UCSD-AML1 (cell line): Measurements from ENCODE around the gene EZR.

Experiments used
- DNase-seq: peaks from one replicate; lab custom pipeline; 2025; ENCODE audit not compliant: unreplicated experiment; lab: John Stamatoyannopoulos, UW

EZR gene

DNA sequence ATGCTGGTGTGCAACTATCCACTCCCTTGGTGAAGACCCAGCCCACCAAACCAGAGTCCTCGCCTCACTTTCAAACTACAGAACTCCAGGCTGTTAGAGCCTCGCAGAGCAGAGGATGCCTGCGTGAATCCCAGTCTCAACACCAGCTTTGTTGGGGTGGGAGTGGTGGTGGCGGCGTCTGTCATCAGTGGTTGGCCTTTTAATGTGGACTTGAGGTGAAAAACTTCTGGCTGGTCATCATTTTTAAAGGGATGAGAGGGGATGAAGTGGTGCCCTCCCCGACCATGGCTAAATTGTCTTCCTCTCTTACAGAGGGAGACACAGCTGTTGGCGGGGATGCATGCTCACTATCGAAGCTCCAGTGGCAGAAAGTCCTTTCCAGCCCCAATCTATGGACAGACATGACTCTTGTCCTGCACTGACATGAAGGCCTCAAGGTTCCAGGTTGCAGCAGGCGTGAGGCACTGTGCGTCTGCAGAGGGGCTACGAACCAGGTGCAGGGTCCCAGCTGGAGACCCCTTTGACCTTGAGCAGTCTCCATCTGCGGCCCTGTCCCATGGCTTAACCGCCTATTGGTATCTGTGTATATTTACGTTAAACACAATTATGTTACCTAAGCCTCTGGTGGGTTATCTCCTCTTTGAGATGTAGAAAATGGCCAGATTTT, 54.9 kb downstream of the EZR start:
- DNase-seq, result no peak

DNA sequence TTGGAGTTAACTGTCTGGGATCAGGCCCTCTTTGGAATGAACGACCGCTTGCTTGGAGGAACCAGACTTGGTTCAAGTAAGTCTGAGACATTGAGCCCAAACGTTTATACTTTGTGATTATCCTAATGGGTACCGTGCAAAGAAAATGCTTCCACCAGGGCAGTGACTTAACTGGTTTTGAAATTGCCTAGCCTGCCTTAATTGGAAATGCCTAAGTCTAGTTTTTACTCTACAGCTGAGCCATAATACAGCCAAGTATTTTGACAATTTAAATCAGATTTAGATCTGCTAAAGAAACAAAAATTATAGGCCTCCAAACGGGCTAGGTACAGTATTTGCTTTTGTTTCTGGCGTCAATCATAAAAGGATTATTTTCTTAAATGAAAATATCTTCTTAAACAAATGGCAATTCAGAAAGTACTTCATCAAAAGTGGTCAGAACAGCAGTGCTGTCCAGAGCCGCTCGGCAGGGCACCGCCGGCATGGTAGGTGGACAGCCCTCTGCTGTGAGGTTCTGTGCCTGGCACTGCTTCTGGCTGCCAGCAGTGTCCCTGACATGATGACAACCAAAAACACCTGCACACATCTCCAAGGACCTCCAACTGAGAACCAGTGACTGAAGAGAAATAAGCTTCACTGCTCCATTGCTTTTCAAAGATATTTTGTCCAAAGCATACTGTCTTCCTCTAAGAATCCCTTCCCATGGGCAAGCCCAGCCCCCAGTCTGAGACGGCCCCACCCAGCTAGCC, 55.6 kb downstream of the EZR start:
- no peak for DNase-seq

DNA sequence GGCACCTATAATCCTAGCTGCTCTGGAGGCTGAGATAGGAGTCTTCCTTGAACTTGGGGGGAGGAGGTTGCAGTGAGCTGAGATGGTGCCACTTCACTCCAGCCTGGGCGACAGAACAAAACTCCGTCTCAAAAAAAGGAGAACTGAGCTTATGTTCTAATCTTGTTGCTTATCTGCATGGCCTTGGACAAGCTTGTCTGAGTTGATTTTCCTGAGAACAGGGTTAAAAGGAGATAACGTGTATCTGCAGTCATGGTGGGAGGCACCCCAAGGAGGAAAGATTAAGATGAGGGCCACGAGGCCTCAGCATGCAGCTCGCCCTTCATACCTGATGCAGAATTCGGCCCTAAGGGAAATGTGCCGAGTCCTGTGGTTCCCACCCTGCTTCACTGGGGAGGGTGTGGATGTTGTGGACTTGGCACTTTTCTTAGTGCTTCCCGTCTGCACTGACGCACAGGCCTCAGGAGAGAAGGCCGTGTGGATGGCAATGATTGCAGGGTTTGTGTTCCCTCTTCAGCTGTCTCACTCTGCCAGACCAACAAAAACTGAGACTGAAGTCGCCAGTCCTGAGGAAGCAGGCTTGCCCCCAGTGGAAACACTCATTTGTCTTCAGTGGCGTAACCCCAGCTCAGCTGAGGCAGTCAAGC, 56.3 kb downstream of the EZR start:
- no peak for DNase-seq

DNA sequence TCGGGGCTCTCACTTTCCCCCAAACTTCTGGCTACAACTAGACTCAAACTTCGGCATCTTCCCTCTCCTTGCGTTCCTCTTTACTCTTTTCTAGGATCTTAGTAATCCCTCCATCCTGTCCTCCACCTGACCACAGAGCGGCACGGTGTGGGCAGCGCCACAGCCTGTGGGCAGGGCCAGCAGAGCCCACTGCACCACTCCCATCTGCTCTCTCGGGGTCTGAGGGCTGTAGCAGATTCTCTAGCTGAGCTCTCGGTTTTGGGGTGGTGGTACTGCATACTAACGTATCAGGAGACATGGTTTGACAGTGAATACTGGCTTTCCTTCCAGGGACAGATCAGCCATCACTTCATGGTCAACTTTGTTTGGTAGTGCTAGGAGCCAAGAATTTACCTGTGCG, 57.4 kb downstream of the EZR start:
- no peak for DNase-seq

DNA sequence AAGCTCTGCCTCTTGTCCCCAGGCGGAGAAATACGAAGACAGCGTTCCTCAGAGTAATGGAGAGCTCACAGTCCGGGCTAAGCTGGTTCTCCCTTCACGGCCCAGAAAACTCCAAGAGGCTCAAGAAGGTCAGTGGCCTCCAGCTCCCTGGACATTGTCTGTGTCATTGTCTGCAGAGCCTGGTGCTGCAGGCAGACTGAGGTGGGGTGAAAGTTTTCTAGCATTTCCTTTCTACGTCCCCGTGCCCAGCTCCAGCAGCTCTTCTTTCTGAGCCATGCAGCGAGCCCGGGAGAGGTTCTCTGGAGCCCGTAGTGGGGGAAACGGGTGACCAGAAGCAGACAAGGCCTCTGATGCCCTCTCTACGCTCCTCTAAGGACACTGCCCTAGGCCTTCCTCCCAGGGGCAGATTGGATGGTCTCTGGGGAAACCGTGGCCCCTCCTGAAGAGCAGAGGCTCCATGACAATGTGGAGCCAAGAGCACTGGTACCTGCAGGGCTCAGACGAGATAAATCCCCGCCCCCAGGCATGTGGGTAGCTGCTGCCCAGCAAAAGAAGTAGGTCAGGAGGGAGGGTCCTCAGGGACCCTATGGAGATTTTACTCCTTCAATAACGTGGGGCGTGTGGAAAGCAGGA, 58.4 kb downstream of the EZR start:
- no peak for DNase-seq

DNA sequence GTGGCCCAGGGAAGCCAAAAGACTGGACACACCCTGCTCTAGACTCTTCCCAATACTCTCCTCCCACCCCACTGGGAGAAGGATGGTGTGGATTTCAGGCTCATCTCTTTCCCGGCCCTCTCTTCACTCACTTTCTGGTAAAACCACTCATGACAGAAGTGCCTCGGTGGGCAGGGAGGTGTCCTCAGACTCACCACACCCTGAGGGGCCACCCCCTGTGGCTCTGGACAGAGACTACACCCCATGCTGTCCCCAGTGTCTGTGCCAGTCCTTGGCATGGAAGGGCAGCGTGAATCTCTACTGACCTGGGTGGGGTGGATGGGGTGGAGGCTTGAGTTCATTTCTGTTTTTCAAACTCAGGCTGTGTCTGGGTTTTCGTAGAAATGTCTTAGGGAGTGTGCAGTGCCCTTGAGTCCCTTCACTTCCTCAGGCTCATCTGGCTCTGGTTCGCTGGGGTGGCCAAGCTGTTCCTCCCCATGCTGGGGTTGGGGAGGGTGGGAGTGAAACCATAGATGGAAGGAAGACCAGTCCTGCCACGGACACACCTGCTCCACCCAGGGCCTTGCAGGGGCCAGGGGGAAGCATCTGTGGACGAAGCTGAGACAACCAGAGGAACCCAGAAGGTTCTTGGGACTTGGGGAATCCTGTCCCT, 59.1 kb downstream of the EZR start:
- DNase-seq, result no peak

DNA sequence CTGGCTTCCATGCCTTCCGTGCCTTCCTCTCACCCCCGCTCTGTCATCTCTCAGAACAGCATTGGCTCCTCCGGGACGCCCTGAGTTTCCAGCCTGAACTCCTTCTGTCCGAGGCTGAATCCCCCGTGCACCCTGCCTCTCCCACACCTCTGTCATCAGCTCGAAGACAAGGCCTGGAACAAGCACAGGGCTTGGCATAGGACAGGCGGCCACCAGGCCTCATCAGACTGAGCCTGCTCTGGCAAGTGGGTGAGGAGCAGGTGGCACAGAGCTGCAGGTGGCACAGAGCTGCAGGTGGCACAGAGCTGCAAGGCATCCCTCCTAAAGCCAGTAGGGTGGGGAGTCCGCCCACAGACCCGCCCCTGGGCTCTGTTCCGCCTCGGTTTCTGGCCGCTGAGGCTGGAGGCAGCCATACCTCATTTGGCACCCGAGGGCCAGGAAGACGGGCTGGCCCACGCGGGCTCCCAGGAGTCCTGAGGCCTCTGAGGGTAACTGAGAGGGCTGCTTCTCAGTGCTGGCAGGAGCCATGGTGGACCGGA, 60.2 kb downstream of the EZR start:
- DNase-seq, result no peak

DNA sequence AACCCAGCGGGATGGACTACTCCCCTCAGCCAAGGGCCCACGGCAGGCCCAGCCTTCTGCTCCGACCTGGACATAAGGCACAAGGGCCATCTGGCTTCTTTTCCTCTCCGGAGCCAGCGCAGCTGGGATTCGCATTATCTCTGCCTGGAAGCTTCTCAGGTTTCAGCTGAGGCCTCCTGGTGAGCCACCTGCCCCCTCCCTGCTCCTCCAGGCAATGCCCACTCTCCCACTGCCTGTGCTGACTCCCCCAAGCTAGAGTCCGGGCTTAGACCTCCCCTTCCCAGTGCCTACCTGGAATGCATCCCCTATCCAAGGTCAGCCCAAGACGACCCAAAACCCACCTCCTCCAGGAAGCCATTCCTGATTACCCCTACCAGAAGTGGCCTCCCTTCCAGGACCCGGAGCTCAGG, 60.7 kb downstream of the EZR start:
- no peak for DNase-seq

DNA sequence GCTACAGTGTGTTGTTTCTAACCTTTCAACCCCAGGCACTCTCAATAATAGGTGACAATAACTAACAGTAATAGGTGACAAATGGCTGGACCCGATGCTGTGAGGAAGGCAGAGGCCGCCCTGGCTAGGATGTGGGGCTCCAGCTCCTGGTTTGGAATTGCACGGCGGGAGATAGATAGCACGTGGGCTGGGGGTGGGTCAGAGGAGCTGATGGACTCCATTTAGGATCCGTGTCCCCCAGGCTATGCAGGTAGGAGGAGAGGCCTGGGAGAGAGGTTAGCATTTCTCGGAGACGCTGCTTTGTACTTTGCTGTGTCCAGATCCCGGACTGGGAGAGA, 61.4 kb downstream of the EZR start:
- no peak for DNase-seq

DNA sequence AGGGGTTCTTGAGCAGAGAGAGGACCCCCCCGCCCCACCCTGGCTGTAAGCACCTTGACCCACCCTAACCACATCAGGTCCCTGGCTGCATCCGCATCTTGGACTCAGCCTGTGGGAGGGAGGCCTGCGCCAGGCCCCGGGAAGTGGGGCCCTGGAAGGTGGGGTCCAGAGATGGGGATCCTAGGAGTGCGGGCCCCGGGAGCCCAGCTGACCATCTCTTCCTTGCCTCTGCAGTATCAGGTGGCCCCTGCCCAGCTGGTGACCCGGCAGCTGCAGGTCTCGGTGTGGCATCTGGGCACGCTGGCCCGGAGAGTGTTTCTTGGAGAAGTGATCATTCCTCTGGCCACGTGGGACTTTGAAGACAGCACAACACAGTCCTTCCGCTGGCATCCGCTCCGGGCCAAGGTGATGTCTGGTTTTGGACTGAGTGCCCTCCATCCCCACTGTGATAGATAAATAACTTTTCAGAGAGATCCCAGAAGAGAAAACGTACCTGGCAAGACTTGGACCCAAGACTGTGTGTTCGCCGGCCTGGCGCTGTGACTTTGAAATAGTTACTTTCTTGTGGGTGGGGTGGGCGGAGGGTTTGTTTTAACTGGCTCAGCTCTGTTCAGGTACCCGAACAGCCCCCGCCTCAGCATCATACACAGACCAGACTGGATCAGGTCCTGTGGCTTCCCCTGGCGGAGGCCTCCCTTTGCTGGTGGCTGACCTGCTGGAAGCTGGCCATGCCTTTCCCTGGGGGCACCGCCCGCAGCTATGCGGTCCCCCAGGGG, 62.0 kb downstream of the EZR start:
- DNase-seq, result no peak

DNA sequence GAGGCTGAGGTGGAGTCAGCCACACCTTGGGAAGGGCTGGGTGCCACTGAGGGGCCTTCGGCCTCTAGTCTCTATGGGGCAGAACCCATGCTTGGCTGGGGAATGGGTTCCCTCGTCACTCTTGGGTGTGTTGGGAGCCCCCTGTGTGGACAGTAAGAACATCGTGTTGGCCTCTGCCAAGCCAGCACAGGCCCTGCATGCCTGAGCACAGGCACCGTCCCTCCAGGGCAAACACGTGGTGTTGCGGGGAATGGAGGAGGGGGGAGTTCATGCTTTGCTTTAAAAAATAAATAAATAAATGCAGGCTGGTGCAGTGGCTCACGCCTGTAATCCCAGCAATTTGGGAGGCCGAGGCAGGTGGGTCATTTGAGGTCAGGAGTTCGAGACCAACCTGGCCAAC, 63.0 kb downstream of the EZR start:
- no peak for DNase-seq

DNA sequence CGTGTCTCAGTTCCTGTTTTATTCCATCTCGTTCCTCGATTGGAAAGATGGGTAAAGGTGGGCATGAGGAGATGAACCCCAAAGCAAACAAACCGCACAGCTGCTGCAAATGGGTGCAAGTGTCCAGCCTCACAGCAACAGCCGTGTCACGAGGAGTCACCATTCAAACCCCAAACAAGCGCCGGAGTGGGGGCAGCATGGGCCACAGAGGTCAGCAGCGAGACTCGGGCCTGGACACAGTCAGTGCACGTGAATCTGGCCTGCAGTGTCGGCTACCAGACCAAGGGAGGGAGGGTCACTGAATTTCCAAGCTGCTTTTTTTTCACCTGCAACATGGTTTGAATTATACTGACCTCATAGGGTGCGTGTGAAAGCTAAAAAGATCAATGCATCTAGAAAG, 63.5 kb downstream of the EZR start:
- DNase-seq, result no peak

DNA sequence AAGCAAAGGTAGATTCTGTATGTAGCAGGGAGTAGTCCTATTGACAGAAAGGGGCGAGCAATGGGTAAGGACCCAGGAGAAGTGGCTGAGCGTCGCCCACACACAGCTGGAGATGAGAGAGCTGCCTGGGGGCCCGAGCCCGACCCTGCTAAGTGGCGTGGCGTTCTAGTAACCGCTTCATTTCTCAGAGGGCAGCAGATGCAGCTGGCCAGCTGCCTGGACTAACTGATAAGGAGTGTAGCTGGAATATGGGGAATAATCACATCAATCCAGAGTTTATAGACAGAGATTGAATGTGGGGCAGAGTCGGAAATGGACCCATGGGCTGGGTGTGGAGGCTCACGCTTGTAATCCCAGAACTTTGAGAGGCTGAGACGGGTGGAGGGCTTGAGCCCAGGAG, 64.4 kb downstream of the EZR start:
- DNase-seq, result no peak

DNA sequence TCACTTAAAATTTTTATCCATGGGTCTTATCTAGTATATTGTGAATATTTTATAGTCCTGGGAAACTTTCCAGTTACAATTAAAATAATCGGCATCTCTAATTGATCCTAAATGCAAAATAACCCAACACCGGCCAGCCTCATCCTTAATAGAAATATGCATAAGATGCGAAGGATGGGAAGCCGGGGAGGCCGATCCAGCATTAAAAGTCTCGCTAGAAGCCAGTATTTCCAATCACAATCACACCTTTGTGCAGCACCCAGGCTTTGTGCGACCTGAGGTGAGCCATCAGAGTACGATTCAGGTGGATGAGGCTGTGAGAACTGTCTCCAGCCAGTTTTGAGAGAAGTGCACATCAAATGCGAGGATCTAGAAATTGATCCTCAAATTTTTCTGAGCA, 65.4 kb downstream of the EZR start:
- DNase-seq, result no peak

DNA sequence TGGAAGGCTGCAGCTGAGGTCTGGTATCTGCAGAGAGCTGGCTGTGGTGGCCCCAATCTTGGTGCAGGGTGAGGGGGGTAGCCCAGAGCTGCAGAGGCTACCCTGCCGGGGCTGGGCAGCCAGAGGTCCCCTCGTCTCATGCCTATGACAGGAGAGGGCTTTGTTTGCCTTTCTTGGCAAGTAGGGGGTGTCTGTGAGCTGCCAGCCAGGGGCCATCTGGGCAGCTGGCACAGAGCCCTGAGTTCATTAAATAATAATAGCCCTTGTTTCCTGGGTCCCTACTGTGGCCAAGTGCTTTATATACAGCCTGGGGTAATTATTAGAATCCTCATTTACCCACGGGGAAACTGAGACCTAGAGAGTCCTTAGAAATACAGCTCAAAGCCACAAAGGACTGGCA, 66.6 kb downstream of the EZR start:
- DNase-seq, result no peak

DNA sequence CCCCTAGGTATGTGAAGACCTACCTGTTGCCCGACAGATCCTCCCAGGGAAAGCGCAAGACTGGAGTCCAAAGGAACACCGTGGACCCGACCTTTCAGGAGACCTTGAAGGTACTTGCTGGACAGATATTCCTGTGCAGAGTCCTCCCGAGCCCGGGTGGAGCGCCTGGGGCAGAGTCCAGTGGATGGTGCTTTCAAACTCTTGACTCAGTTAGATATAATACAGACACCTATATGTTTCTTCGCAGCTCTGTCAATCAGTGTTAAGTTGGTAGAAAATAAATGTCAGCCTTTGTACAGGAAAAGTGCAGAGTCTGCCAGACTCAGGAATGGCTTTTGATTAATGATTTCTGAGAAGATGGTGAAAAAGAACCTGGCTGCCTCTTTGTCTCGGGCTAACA, 67.2 kb downstream of the EZR start:
- DNase-seq, result no peak

DNA sequence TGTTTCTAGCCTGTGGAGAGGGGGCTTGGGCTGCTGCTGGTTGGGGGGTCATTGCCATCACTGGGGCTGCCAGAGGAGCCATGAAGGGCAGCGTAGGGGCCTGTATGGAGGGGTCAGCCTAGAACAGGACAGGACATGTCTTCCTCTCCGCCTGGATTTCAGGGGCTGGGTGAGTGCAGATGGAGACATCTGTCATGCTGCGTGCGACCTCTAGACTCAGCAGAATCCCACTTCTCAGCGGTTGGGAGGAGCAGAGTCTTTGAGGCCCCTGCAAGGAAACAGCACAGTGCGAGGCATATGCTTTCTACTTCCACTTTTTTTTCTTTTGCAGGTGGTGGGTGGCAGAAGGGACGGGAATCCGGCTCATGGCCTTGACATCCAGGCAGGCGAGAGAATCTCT, 67.9 kb downstream of the EZR start:
- DNase-seq, result no peak

DNA sequence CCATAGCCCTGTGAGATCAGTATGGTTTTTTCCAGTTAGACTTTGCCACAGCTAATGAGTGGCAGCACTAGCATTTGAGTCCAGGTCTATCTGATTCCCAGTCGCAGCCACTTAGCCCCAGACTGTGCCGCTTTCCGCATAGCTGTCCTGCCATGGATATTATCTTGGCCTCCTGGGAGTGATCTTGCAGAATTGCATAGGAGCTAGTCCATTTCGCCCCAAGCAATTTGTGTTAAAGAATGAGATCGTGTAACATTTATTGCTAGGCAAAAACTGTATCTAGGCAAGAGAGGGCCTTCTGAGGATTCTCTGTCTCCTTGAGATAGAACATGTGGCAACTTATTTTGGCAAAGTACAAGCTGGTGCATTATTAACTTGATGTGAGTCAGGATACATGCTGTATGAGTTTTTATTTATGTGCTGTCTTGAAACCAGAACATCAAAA, 74.2 kb downstream of the EZR start:
- no peak for DNase-seq

DNA sequence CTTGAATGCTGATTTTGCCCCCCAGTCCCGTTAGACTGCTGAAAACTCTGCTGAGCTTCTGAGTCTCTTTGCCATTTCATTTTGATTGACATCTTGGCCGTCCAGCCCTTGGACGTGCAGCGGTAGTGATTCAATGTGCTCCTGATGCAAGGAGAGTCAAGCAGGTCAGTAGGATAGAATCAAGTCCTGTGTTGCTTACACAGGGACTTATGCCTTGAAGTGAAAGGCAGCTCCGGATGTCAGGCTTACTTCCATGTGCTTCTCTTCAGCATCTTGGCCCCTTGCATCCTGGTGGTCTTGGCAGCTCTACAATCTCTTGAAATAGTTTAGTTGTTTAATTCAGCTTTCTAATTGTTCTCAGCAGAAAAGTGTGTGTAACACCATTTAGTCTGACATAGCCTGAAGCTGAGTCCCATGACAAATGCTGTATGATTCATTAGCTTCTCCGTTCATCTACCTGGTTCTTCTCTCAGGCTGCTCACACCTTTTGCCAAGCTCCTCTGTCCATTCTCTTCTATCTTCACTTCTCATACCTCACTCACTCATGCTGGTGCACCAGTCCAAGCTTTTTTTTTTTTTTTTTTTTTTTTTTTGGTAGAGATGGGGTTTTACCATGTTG, 76.0 kb downstream of the EZR start:
- DNase-seq, result no peak

DNA sequence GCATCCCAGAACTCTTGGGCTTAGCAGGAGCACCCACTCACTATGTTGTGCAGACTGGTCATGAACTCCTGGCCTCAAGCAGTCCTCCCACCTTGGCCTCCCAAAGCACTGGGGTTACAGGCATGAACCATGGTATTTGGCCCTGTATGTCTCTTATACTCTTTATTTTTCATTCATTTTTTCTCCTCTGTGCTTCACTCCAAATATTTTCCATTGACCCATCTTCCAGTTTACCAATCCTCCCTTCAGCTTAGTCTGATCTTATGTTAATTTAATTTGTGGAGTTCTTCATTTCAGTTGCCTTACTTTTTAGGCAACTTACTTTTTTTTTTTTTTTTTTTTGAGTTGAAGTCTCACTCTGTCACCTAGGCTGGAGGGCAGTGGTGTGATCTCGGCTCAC, 79.5 kb downstream of the EZR start:
- no peak for DNase-seq
